ENCODE results near the gene SSBP2.

Gene SSBP2

GRCh38 chr5:81534441-81534840 is 216.5 kb downstream of the SSBP2 start:
- in situ Hi-C loops (cut with MboI; ENCODE audit: low pct_unique_long_range_greater_than_20kb, low sequenced_read_pairs, unreplicated experiment): no loop called here
- TF ChIP-seq CTCF (IDR thresholded peaks at IDR 0.05; ENCODE audit: extremely low read depth, insufficient read depth, missing control alignments): no peak
- no peak for DNase-seq (ENCODE audit: low spot score)

GRCh38 chr5:81533629-81534405 is 217.1 kb downstream of the SSBP2 start:
- TF ChIP-seq CTCF (IDR thresholded peaks at IDR 0.05; ENCODE audit: extremely low read depth, insufficient read depth, missing control alignments): no peak
- in situ Hi-C loops (cut with MboI; ENCODE audit: low pct_unique_long_range_greater_than_20kb, low sequenced_read_pairs, unreplicated experiment): no loop called here
- DNase-seq (ENCODE audit: low spot score): no peak

GRCh38 chr5:81530919-81531318 is 220.0 kb downstream of the SSBP2 start:
- TF ChIP-seq CTCF (IDR thresholded peaks at IDR 0.05; ENCODE audit: extremely low read depth, insufficient read depth, missing control alignments): no peak
- in situ Hi-C loops (cut with MboI; ENCODE audit: low pct_unique_long_range_greater_than_20kb, low sequenced_read_pairs, unreplicated experiment): no loop called here
- DNase-seq (ENCODE audit: low spot score): no peak

GRCh38 chr5:81525690-81526089 is 225.2 kb downstream of the SSBP2 start:
- in situ Hi-C loops (cut with MboI; ENCODE audit: low pct_unique_long_range_greater_than_20kb, low sequenced_read_pairs, unreplicated experiment): no loop called here
- no peak for TF ChIP-seq CTCF (IDR thresholded peaks at IDR 0.05; ENCODE audit: extremely low read depth, insufficient read depth, missing control alignments)
- DNase-seq (ENCODE audit: low spot score): no peak

GRCh38 chr5:81524015-81524414 is 226.9 kb downstream of the SSBP2 start:
- no peak for TF ChIP-seq CTCF (IDR thresholded peaks at IDR 0.05; ENCODE audit: extremely low read depth, insufficient read depth, missing control alignments)
- in situ Hi-C loops (cut with MboI; ENCODE audit: low pct_unique_long_range_greater_than_20kb, low sequenced_read_pairs, unreplicated experiment): loop anchor here (25.0 kb wide), 3 partner anchors 213 to 638 kb away; no protein-coding TSS in a partner anchor
- no peak for DNase-seq (ENCODE audit: low spot score)

GRCh38 chr5:81522571-81522970 is 228.3 kb downstream of the SSBP2 start:
- no peak for TF ChIP-seq CTCF (IDR thresholded peaks at IDR 0.05; ENCODE audit: extremely low read depth, insufficient read depth, missing control alignments)
- in situ Hi-C loops (cut with MboI; ENCODE audit: low pct_unique_long_range_greater_than_20kb, low sequenced_read_pairs, unreplicated experiment): loop anchor here (25.0 kb wide), 3 partner anchors 215 to 640 kb away; no protein-coding TSS in a partner anchor
- DNase-seq (ENCODE audit: low spot score): no peak
